Measurements from ENCODE around the gene KLF12.

GRCh38 chr13:74118328-74118727 is 15.9 kb downstream of the KLF12 start:
- TF ChIP-seq CTCF (IDR thresholded peaks at IDR 0.05; ENCODE audit: poor library complexity) (no peak), EZH2 (IDR thresholded peaks at IDR 0.05; ENCODE audit: borderline replicate concordance) (no peak)
